Esophagus muscularis mucosa (tissue), 4 donors: ENCODE results near the gene YKT6.

Experiments used
- CTCF ChIP-seq, 3 experiments: fragments of 200-600 bp in 2 of 3; fragments of 450-650 bp in 1 of 3; sonication (generic) in 2 of 3; IDR thresholded peaks; one replicate each; pipeline ENCODE4 v1.5.1; 2017 to 2019; ENCODE audit warnings: antibody characterized with exemption in 3 of 3, mild to moderate bottlenecking in 2 of 3, moderate library complexity in 1 of 3
- EP300 ChIP-seq: sonication (generic); formaldehyde crosslinking; IDR thresholded peaks from one replicate; pipeline ENCODE4 v1.6.1; 2017; ENCODE audit warnings: antibody characterized with exemption
- POLR2AphosphoS5 ChIP-seq, 2 donors: sonication (generic); formaldehyde crosslinking; IDR thresholded peaks; one replicate each; pipeline ENCODE4 v1.6.1; 2017; ENCODE audit warnings: antibody characterized with exemption in 2 of 2

- no peak for TF ChIP-seq POLR2AphosphoS5 (IDR thresholded peaks at IDR 0.05)
- no peak for TF ChIP-seq CTCF (IDR thresholded peaks at IDR 0.05)
- TF ChIP-seq EP300: no peak
Measured at GRCh38 chr7:44151956-44152355, 48.8 kb upstream of the YKT6 start.
